KG1 (cell line): ENCODE results near the gene RPTOR.
A peak's percentile ranks its signal among the peaks of the same experiment; 100 is the strongest.
"Not testable (repeated sequence)": the region's sequence is repeated elsewhere in the genome, so short reads cannot be mapped to it uniquely, and the experiment has no call there.

ENCODE experiments used
- DNase-seq: peaks from one replicate; lab custom pipeline; 2025; lab: John Stamatoyannopoulos, UW

RPTOR gene

DNA sequence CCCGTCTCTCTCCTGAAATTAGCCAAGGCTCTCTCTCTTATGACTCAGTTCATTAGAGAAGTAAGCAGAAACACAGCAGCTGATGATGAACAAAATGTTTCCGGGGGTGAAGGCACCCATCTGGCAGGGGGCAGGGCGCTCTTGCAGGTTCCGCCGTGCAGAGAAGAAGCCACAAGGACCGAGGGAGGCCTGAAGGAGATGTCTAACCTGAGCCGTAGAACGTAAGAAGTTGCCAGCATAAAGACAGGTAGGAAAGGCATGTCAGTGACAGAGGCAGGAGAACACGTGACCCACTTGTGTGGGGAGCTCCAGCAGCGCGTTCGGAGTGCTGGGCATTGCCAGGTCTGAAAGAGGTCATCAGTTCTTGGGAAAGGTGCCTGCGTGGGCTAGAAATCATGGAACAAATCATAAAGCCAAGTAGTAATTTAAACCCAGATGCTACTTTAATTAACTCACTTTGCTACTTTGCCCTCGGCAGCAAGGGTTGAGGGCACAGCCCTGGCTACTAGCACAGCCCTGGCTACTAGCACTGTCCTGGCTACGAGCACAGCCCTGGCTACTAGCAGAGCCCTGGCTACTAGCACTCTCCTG is 198.6 kb downstream of the RPTOR start:
- no peak for DNase-seq

- not testable (repeated sequence) for DNase-seq
These were observed 199.3 kb downstream of the RPTOR start for GRCh38 chr17:80743973-80744372.

DNA sequence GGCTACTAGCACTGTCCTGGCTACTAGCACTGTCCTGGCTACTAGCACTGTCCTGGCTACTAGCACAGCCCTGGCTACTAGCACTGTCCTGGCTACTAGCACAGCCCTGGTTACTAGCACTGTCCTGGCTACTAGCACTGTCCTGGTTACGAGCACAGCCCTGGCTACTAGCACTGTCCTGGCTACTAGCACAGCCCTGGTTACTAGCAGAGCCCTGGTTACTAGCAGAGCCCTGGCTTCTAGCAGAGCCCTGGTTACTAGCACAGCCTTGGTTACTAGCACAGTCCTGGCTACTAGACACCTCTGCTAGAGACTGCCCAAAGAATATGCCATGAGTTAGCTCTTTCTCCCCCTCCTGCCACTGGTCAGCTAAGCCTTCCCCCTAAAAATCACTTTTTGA is 200.1 kb downstream of the RPTOR start:
- DNase-seq = not testable (repeated sequence)

DNA sequence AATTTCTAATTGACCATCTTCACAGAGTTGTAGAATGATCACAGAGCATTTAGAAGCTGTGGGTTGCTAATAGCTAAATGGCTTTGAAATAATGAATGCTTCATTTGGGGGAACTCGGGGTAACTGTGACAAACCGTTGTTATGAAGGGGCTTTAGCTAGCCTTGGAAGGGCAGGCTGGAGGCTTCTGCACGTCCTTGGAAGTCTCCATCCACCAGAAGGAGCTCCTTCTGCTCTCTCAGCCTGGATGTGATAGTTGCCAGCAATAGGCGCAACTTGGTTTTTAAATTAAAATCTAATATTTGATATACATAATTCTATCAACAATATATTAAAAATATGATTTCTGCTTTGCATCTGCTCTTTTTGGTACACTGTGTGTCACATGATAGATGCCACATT is 200.5 kb downstream of the RPTOR start:
- DNase-seq = no peak

DNA sequence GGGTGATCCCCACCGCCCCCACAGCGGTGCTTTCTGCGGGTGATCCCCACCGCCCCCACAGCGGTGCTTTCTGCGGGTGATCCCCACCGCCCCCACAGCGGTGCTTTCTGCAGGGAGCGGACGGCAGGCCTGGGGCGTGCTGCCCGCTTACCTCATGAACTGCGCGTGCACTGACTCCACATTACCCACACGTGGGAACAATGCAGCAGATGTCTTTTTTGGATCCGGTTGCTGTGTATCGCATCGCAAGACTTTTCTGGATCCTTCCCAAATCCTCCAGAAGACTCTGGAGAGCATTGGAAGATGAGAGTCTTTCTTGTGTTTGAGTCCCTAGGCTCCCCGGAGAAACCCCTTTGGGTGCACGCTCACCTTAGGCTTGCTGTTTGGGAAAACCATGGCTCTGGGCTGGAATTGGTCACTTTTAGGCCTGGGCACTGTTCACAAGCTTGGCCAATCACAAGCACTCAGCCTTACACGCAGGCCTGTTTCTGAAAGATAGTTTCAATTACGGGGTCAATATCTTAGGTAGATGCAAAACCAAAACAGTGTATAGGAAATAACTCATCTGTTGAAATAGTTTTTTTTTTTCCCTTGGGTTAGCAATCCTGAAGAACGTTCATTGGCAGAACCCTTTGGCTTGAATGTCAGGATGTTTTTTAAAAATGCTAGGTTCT is 201.8 kb downstream of the RPTOR start:
- DNase-seq = no peak

GRCh38 chr17:80747469-80747868 is 202.8 kb downstream of the RPTOR start:
- DNase-seq = no peak

GRCh38 chr17:80749611-80750010 is 205.0 kb downstream of the RPTOR start:
- no peak for DNase-seq

GRCh38 chr17:80750263-80750662 is 205.6 kb downstream of the RPTOR start:
- DNase-seq = no peak

- no peak for DNase-seq
These were observed 206.7 kb downstream of the RPTOR start for GRCh38 chr17:80751070-80751945.

GRCh38 chr17:80751946-80752581 is 207.4 kb downstream of the RPTOR start:
- DNase-seq = no peak

- no peak for DNase-seq
These were observed 209.2 kb downstream of the RPTOR start for GRCh38 chr17:80753685-80754345.

DNA sequence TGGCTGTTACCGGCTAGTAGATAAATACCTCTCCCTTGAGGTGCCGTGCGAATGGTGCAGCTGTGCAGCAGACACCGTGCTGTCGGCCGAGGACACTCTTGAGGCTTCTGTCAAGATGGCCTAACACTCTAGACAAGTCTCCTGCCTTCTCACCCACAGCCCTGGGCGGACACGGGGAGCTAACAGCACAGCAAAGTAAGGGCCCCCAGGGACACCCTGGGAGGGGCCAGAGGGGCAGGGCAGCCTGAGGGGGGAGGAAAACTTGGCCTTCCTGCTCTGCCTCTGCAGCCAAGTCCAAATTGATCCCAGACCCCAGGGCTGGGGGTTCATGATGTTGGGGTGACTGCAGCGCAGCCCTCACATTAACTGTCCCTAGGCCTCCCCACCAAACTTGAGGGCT is 210.2 kb downstream of the RPTOR start:
- no peak for DNase-seq

GRCh38 chr17:80755650-80756405 is 211.2 kb downstream of the RPTOR start:
- DNase-seq = no peak

DNA sequence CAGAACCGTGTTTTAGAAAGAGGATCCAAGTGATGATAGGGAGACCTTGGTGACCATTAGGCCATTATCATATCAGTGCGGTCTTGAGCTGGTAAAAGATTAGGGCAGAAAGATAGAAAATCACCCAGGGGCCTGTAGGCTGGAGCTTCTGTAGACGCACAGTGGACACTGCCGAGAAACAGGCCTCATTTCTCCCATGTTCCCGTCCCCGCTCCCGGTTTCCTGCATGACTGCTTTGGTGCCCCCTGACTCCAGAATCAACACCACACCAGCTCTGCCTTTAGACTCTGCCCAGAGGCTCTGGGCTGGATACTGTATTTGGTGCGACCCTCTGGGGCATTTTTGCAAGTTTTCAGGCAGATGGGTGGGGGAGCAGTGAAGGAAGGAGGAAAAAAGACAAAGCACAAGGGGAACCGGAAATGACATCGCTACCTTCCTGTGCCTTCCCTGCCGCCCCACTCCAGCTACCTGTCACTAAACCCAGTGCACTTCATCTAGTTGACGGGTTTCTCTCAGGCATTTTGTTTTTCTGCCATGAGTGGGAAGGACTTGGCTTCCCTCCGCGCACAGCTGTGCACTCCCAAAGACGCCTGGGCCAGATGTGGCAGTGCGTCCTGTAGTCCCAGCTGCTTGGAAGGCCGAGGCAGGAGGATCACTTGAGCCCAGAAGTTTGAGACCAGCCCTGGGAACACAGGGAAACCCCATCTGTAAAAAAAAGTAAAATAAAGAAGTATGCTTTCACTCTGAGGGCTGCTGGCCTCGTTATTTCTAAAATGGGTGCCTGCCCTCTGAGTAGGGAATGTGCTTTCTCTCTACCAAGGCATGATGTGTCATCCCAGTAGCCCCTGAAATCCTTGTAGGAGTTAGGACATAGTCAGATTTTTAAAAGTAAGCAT is 214.1 kb downstream of the RPTOR start:
- no peak for DNase-seq

DNA sequence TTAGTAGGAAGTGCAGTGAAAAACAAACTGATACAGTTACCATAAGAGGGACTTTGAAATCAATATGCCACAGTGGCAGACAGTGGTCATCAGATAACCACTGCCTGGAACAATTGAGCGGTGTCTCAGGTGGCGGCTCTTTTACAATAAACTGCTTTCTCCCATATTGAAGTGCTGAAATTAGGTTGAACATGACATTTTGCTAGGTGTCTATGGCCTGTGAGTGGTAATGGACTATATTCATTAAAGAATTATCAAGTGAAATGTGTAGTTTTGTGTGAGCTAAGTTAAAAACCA is 214.7 kb downstream of the RPTOR start:
- DNase-seq = no peak

DNA sequence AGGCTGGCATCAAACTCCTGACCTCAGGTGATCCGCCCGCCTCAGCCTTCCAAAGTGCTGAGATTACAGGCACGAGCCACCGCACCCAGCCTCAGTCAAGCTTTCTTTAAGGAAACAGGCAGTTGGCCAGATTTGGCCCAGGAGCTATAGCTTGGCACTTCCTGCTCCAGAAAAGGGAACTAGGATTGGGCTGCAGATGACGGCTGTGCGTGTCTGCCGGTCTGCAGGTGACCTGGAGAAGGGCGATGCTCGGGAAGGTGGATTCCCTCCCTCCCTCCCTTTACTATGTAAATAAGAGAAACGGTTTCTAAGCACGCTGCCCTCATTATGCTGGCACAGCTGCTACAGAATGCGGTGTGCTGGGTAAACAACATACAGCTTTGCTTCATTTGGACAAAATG is 215.9 kb downstream of the RPTOR start:
- DNase-seq = no peak

- peak; percentile 55 for DNase-seq
These were observed 216.7 kb downstream of the RPTOR start for GRCh38 chr17:80761110-80761871.

DNA sequence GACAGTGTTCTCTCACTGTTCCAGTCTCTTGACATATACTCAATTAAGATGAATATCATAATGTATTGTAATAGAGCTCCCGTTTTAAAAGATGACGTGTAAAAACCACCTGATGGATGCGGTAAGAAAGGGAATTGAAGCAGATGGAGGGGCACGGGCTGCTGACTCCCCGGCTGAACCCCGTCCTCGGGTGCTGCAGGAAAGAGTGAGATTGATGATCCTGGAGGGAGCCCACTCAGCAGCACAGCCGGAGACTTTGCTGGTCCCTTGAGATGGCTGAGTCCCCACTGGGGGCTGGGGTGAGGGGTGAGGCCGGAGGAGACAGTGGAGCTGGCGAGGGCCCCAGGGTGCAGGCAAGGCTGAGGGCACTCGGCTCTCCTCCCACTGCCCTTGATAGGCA is 217.4 kb downstream of the RPTOR start:
- DNase-seq = no peak

GRCh38 chr17:80763293-80763867 is 218.7 kb downstream of the RPTOR start:
- DNase-seq = no peak
